Ovary (tissue), 3 donors: ENCODE data around the gene ZNF579.

Experiments
- CTCF ChIP-seq, 3 donors: fragments of 450-650 bp in 2 of 3; fragments of 200-600 bp in 1 of 3; IDR thresholded peaks; one replicate each; pipeline versions ENCODE4 v1.5.1 to v1.8.0; 2016 to 2022; ENCODE audit warnings: antibody characterized with exemption in 3 of 3, mild to moderate bottlenecking in 1 of 3
- POLR2A ChIP-seq: fragments of 450-650 bp; IDR thresholded peaks from one replicate; pipeline ENCODE4 v1.6.1; 2017; ENCODE audit warnings: antibody characterized with exemption, mild to moderate bottlenecking, moderate library complexity
- donor health status: DM: no; HTN: no; CAD: no.

DNA sequence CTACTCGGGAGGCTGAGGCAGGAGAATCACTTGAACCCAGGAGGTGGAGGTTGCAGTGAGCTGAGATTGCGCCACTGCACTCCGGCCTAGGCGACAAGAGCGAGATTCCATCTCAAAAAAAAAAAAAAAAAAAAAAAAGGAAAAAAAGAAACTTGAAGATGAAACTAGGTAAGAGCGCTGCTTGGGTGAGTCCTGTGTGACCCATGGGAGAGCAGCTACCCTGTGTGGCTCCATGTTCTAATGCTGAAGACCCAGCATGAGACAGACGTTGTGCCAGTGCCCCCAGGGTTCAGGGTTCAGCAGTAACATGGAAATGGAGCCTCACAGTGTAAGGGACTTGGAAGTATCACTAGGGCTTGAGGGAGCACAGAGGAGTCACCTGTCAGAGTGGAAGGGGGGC is 37.8 kb upstream of the ZNF579 start:
- TF ChIP-seq CTCF (IDR thresholded peaks at IDR 0.05) (no peak), POLR2A (no peak)
